ENCODE results near the gene PAX7. TPM values are rescaled to one million over a fixed set of nuclear protein-coding genes. Genes with fewer than 3 reads are reported as not detected.
A peak's percentile ranks its signal among the peaks of the same experiment; 100 is the strongest.

Gene PAX7
- total RNA-seq, 1 experiment from 2014 or later: 0.15 TPM

- H3K4me1 Mint-ChIP-seq: peaks cover 3 to 21% of the 10 kb centered on the region in 2 experiments
- no peak overlapping the region for H2BK20ac ChIP-seq (ENCODE audit: low read depth, low read length, poor library complexity, severe bottlenecking)
- H4K20me1 ChIP-seq (ENCODE audit: control insufficient read depth, insufficient read depth, insufficient read length): no peaks in the 10 kb centered on the region
- H3K23me2 ChIP-seq (ENCODE audit: insufficient read length, low read depth, low read length, poor library complexity, severe bottlenecking): no peaks in the 10 kb centered on the region
- H3K27ac Mint-ChIP-seq: no peak overlapping the region
- no peak overlapping the region for H3K18ac ChIP-seq (ENCODE audit: insufficient read length, low read depth, low read length)
- H3K27ac ChIP-seq (ENCODE audit: insufficient read length, low read depth, low read length): no peak overlapping the region
- no peak overlapping the region for H2AK5ac ChIP-seq (ENCODE audit: insufficient read length, low read length)
- no peak overlapping the region for H2BK5ac ChIP-seq (ENCODE audit: insufficient read length, low read length)
- H3K23ac ChIP-seq (ENCODE audit: insufficient read length, low read depth, low read length): no peak overlapping the region
- no peaks in the 10 kb centered on the region for H3K27me3 ChIP-seq (ENCODE audit: insufficient read depth, low read length)
- no peak overlapping the region for H4K91ac ChIP-seq (ENCODE audit: insufficient read length, low read depth, low read length)
- no peak overlapping the region for H3K4me3 Mint-ChIP-seq
- TF ChIP-seq CTCF (conservative IDR thresholded peaks at IDR 0.05): peak; percentile 58
- H3K9me3 ChIP-seq (ENCODE audit: control insufficient read depth, low read depth, low read length): no peaks in the 10 kb centered on the region
- DNase-seq: no peak
- H3K36me3 Mint-ChIP-seq (ENCODE audit: insufficient read depth in 1 of 3, low read depth in 3 of 3): no peaks in the 10 kb centered on the region
- H3K9ac ChIP-seq (ENCODE audit: extremely low read depth, insufficient read length, low read length): no peak overlapping the region
- H3K79me2 ChIP-seq (ENCODE audit: insufficient read depth, low read length): no peaks in the 10 kb centered on the region
- no peak overlapping the region for H3K4ac ChIP-seq (ENCODE audit: low read depth, low read length)
- H2BK120ac ChIP-seq (ENCODE audit: low read depth, low read length, poor library complexity, severe bottlenecking): no peak overlapping the region
- H2BK15ac ChIP-seq (ENCODE audit: low read depth, low read length): no peak overlapping the region
- H2AFZ ChIP-seq (ENCODE audit: low read length): no peak overlapping the region
- H3K14ac ChIP-seq (ENCODE audit: insufficient read depth, low read length): no peak overlapping the region
- H4K8ac ChIP-seq (replicated peaks; ENCODE audit: insufficient read length, low read depth, low read length): no peak overlapping the region
- no peak overlapping the region for H3K4me2 ChIP-seq (ENCODE audit: insufficient read depth, insufficient read length, low read length)
- WGBS (ENCODE audit: extremely low coverage, insufficient read length, low lambda C conversion rate): no CpG with 5 or more reads among the region's 1 CpG
- H3K9me3 Mint-ChIP-seq: no peaks in the 10 kb centered on the region; a peak in 1 of 5 replicates
- no peaks in the 10 kb centered on the region for H3K4me1 ChIP-seq (ENCODE audit: insufficient read depth, low read length)
- H3K56ac ChIP-seq (ENCODE audit: insufficient read length, low read depth, low read length): no peak overlapping the region
- H4K5ac ChIP-seq (ENCODE audit: insufficient read length, low read depth, low read length): no peak overlapping the region
- no peak overlapping the region for H3T11ph ChIP-seq (ENCODE audit: low read length)
- no peaks in the 10 kb centered on the region for H3K79me1 ChIP-seq (ENCODE audit: insufficient read depth, low read depth, low read length, poor library complexity, severe bottlenecking)
- peaks cover 78% of the 10 kb centered on the region for H3K27me3 Mint-ChIP-seq (ENCODE audit: low read depth)
- H2BK12ac ChIP-seq (ENCODE audit: insufficient read length, low read depth, low read length): no peak overlapping the region
These were observed 22.1 kb upstream of the PAX7 start for GRCh38 chr1:18608534-18608933.

Data from H9 (cell line).